ENCODE data around the gene PPP1R3C.

The PPP1R3C gene

GRCh38 chr10:91621483-91622113, 11.3 kb downstream of the PPP1R3C start:
- TF ChIP-seq CTCF (IDR thresholded peaks at IDR 0.05; ENCODE audit: borderline replicate concordance, extremely low read depth, low read length, poor library complexity, severe bottlenecking) = no peak
- TF ChIP-seq EZH2 (IDR thresholded peaks at IDR 0.05; ENCODE audit: borderline replicate concordance, low read depth, low read length, severe bottlenecking) = no peak
- Histone ChIP-seq H3K4me1 (ENCODE audit: insufficient read depth, low read length) (no peaks in the 10 kb centered on the region), H3K9ac (ENCODE audit: low read depth, low read length) (no peak overlapping the region), H3K27me3 (ENCODE audit: insufficient read depth, low read length, poor library complexity) (peaks cover 5% of the 10 kb centered on the region), H3K4me2 (ENCODE audit: insufficient read depth, low read length) (no peak overlapping the region), H3K79me2 (ENCODE audit: insufficient read depth, low read length) (no peaks in the 10 kb centered on the region), H4K20me1 (ENCODE audit: insufficient read depth, low read length) (no peaks in the 10 kb centered on the region), H3K27ac (ENCODE audit: low read length) (no peak overlapping the region), H3K4me3 (ENCODE audit: low read depth in 1 of 2, low read length in 2 of 2) (no peak overlapping the region), H2AFZ (ENCODE audit: low read depth, low read length) (no peak overlapping the region), H3K36me3 (ENCODE audit: insufficient read depth, low read length) (no peaks in the 10 kb centered on the region), H3K9me3 (ENCODE audit: insufficient read depth, low read length, severe bottlenecking) (peaks cover 2% of the 10 kb centered on the region)
- ATAC-seq (ENCODE audit: insufficient read depth, low read depth) (no peak), DNase-seq (no peak)

GRCh38 chr10:91617072-91617609, 15.7 kb downstream of the PPP1R3C start:
- DNase-seq (no peak), ATAC-seq (ENCODE audit: insufficient read depth, low read depth) (no peak)
- Histone ChIP-seq H4K20me1 (ENCODE audit: insufficient read depth, low read length) (no peaks in the 10 kb centered on the region), H3K36me3 (ENCODE audit: insufficient read depth, low read length) (no peaks in the 10 kb centered on the region), H3K27me3 (ENCODE audit: insufficient read depth, low read length, poor library complexity) (peaks cover 5% of the 10 kb centered on the region), H3K9me3 (ENCODE audit: insufficient read depth, low read length, severe bottlenecking) (no peaks in the 10 kb centered on the region), H3K27ac (ENCODE audit: low read length) (no peak overlapping the region), H3K4me3 (ENCODE audit: low read depth in 1 of 2, low read length in 2 of 2) (no peak overlapping the region), H3K9ac (ENCODE audit: low read depth, low read length) (no peak overlapping the region), H3K79me2 (ENCODE audit: insufficient read depth, low read length) (no peaks in the 10 kb centered on the region), H3K4me2 (ENCODE audit: insufficient read depth, low read length) (no peak overlapping the region), H3K4me1 (ENCODE audit: insufficient read depth, low read length) (no peaks in the 10 kb centered on the region), H2AFZ (ENCODE audit: low read depth, low read length) (no peak overlapping the region)
- TF ChIP-seq CTCF (IDR thresholded peaks at IDR 0.05; ENCODE audit: borderline replicate concordance, extremely low read depth, low read length, poor library complexity, severe bottlenecking) (no peak), EZH2 (IDR thresholded peaks at IDR 0.05; ENCODE audit: borderline replicate concordance, low read depth, low read length, severe bottlenecking) (no peak)

- no peak overlapping the region for H2AFZ ChIP-seq (ENCODE audit: low read depth, low read length)
- ATAC-seq (ENCODE audit: insufficient read depth, low read depth) = no peak
- H3K9ac ChIP-seq (ENCODE audit: low read depth, low read length) = no peak overlapping the region
- H3K4me3 ChIP-seq (ENCODE audit: low read depth in 1 of 2, low read length in 2 of 2) = no peak overlapping the region
- DNase-seq = no peak
- H3K4me1 ChIP-seq (ENCODE audit: insufficient read depth, low read length) = no peaks in the 10 kb centered on the region
- no peaks in the 10 kb centered on the region for H3K79me2 ChIP-seq (ENCODE audit: insufficient read depth, low read length)
- H4K20me1 ChIP-seq (ENCODE audit: insufficient read depth, low read length) = no peaks in the 10 kb centered on the region
- no peaks in the 10 kb centered on the region for H3K36me3 ChIP-seq (ENCODE audit: insufficient read depth, low read length)
- no peak overlapping the region for H3K4me2 ChIP-seq (ENCODE audit: insufficient read depth, low read length)
- H3K27ac ChIP-seq (ENCODE audit: low read length) = no peak overlapping the region
- peaks cover 9% of the 10 kb centered on the region for H3K27me3 ChIP-seq (ENCODE audit: insufficient read depth, low read length, poor library complexity)
- TF ChIP-seq EZH2 (IDR thresholded peaks at IDR 0.05; ENCODE audit: borderline replicate concordance, low read depth, low read length, severe bottlenecking) (no peak), CTCF (IDR thresholded peaks at IDR 0.05; ENCODE audit: borderline replicate concordance, extremely low read depth, low read length, poor library complexity, severe bottlenecking) (no peak)
- no peaks in the 10 kb centered on the region for H3K9me3 ChIP-seq (ENCODE audit: insufficient read depth, low read length, severe bottlenecking)
Measured at GRCh38 chr10:91616137-91616536, 16.7 kb downstream of the PPP1R3C start.
